A549 (cell line): ENCODE data around the gene CNTFR. TPM values are rescaled to one million over a fixed set of nuclear protein-coding genes. Genes with fewer than 3 reads are reported as not detected.

ENCODE experiments used
- ATAC-seq, 2 experiments: fragments of 200-7000 bp in 1 of 2; fragments of >200 bp in 1 of 2; cut with Nextera tagmentation in 1 of 2; cut with Tn5 transposase in 1 of 2; 3 replicates each; pipeline versions ENCODE4 v1.8.0 to v1.9.1; 2018 to 2020; ENCODE audit warnings: mild to moderate bottlenecking in 1 of 2, moderate library complexity in 1 of 2
- CTCF ChIA-PET: fragments of 300-600 bp; sonication (Branson Sonifier 250); formaldehyde crosslinking; extraction: SDS; loops from one replicate; lab custom pipeline; 2021; ENCODE audit warnings: antibody characterized with exemption, inconsistent platforms; lab: Yijun Ruan, JAX
- POLR2A ChIA-PET: fragments of 350-600 bp; formaldehyde crosslinking; extraction: SDS; loops from one replicate; lab custom pipeline; 2021; ENCODE audit warnings: antibody characterized with exemption, inconsistent platforms; lab: Yijun Ruan, JAX
- DNase-seq, 2 experiments: peaks; one replicate each; pipeline versions ENCODE4 v3.0.0 to v3.0.0-alpha.2; 2011 to 2016; ENCODE audit warnings: low read depth in 1 of 2, low spot score in 1 of 2
- FAIRE-seq: peaks from 2 replicates; lab custom pipeline; 2011; peaks lifted over from hg19 to GRCh38; lab: Jason Lieb, UNC
- H3K27ac ChIP-seq, 2 experiments: fragments of >200 bp; sonication (Bioruptor Twin); formaldehyde crosslinking; 3 replicates each; pipeline ENCODE4 v1.5.1; 2016 to 2017
- H3K4me1 ChIP-seq: fragments of >200 bp; sonication (Bioruptor Twin); formaldehyde crosslinking; 3 replicates; pipeline ENCODE4 v1.6.1; 2016
- H3K4me2 ChIP-seq: fragments of >200 bp; sonication (Bioruptor Twin); formaldehyde crosslinking; 3 replicates; pipeline ENCODE4 v1.6.1; 2016
- H3K4me3 ChIP-seq: fragments of >200 bp; sonication (Bioruptor Twin); formaldehyde crosslinking; 3 replicates; pipeline ENCODE4 v1.5.1; 2016
- H3K9me3 ChIP-seq: fragments of >200 bp; sonication (Bioruptor Twin); formaldehyde crosslinking; 3 replicates; pipeline ENCODE4 v1.6.1; 2016
- CHD2 ChIP-seq: fragments of 150-350 bp; IDR thresholded peaks from 2 replicates; pipeline ENCODE4 v1.6.1; 2014; ENCODE audit warnings: low read length; ENCODE audit not compliant: partially characterized antibody
- CHD4 ChIP-seq: fragments of 200-600 bp; sonication (generic); IDR thresholded peaks from 2 replicates; pipeline ENCODE4 v1.6.1; 2016; ENCODE audit warnings: antibody characterized with exemption, mild to moderate bottlenecking, borderline replicate concordance
- EHF ChIP-seq: fragments of 250-450 bp; sonication (Bioruptor Pico); IDR thresholded peaks from 2 replicates; pipeline ENCODE4 v1.5.0; 2020; ENCODE audit warnings: mild to moderate bottlenecking
- GATA3 ChIP-seq: IDR thresholded peaks from 2 replicates; pipeline ENCODE4 v1.6.1; 2012; ENCODE audit warnings: borderline replicate concordance
- HOXA7 ChIP-seq: fragments of 250-450 bp; sonication (Bioruptor Pico); IDR thresholded peaks from 2 replicates; pipeline ENCODE4 v1.5.0; 2020; ENCODE audit warnings: mild to moderate bottlenecking, moderate library complexity
- HOXB5 ChIP-seq: fragments of 250-450 bp; sonication (Bioruptor Pico); IDR thresholded peaks from 2 replicates; pipeline ENCODE4 v1.5.0; 2020; ENCODE audit warnings: mild to moderate bottlenecking, moderate library complexity
- JUN ChIP-seq, 2 experiments: fragments of >200 bp; sonication (Bioruptor Twin); formaldehyde crosslinking; IDR thresholded peaks; 2 replicates in 1 of 2; 3 replicates in 1 of 2; pipeline ENCODE4 v1.6.1; 2016 to 2017
- KDM5A ChIP-seq: fragments of 200-600 bp; sonication (generic); IDR thresholded peaks from 2 replicates; pipeline ENCODE4 v1.6.1; 2016; ENCODE audit warnings: antibody characterized with exemption, mild to moderate bottlenecking
- MAFK ChIP-seq: fragments of 450-650 bp; IDR thresholded peaks from 2 replicates; pipeline ENCODE4 v1.6.1; 2014; ENCODE audit not compliant: partially characterized antibody
- MAZ ChIP-seq: fragments of 150-350 bp; IDR thresholded peaks from 2 replicates; pipeline ENCODE4 v1.6.1; 2014; ENCODE audit warnings: antibody characterized with exemption, low read depth, low read length, borderline replicate concordance
- NFE2L2 ChIP-seq: fragments of 150-350 bp; conservative IDR thresholded peaks from 2 replicates; pipeline ENCODE4 v1.6.1; 2014; ENCODE audit warnings: low read length
- NR3C1 ChIP-seq: fragments of >200 bp; sonication (Bioruptor Twin); formaldehyde crosslinking; IDR thresholded peaks from 3 replicates; pipeline ENCODE4 v1.6.1; 2017
- PHF8 ChIP-seq: fragments of 200-600 bp; sonication (generic); IDR thresholded peaks from 2 replicates; pipeline ENCODE4 v1.6.1; 2016; ENCODE audit warnings: low read depth, mild to moderate bottlenecking, antibody characterized with exemption, moderate library complexity, borderline replicate concordance
- POLR2A ChIP-seq: IDR thresholded peaks from 2 replicates; pipeline ENCODE4 v1.6.1; 2012; ENCODE audit warnings: mild to moderate bottlenecking, low read length
- POLR2AphosphoS2 ChIP-seq: conservative IDR thresholded peaks from 2 replicates; pipeline ENCODE4 v1.6.1; 2012; ENCODE audit warnings: low read length, improper control_type of control experiment, inconsistent platforms
- RAD21 ChIP-seq, 2 experiments: fragments of >200 bp in 1 of 2; sonication (Bioruptor Twin) in 1 of 2; formaldehyde crosslinking in 1 of 2; IDR thresholded peaks in 1 of 2; conservative IDR thresholded peaks in 1 of 2; 2 replicates in 1 of 2; 3 replicates in 1 of 2; pipeline ENCODE4 v1.6.1; 2012 to 2018; ENCODE audit warnings: inconsistent platforms in 1 of 2
- RCOR1 ChIP-seq: fragments of 150-350 bp; IDR thresholded peaks from 2 replicates; pipeline ENCODE4 v1.6.1; 2014; ENCODE audit warnings: antibody characterized with exemption, low read length, low read depth
- SMC3 ChIP-seq: fragments of >200 bp; sonication (Bioruptor Twin); formaldehyde crosslinking; IDR thresholded peaks from 3 replicates; pipeline ENCODE4 v1.6.1; 2018; ENCODE audit warnings: inconsistent platforms
- ZC3H11A ChIP-seq: fragments of 450-650 bp; IDR thresholded peaks from 2 replicates; pipeline ENCODE4 v1.6.1; 2014; ENCODE audit warnings: antibody characterized with exemption, mild to moderate bottlenecking
- ZSCAN20 ChIP-seq: fragments of 250-450 bp; sonication (Bioruptor Pico); IDR thresholded peaks from 2 replicates; pipeline ENCODE4 v1.8.0; 2022; ENCODE audit warnings: mild to moderate bottlenecking, moderate library complexity
- WGBS: methylation state at CpG from one replicate; pipeline ENCODE4 v1.1.6; 2017; ENCODE audit errors: missing lambda C conversion rate; 5-methylcytosine and 5-hydroxymethylcytosine counted together
- polyA plus RNA-seq, 4 experiments: library from polyadenylated mRNA; depleted of rRNA in 3 of 4; stranded (reverse); fragments of >200 nt; fragmentation: RNase III in 1 of 4; extraction: RNeasy Plus Mini Kit Qiagen cat#74134 plus additional on column Dnase treatment in 1 of 4; gene quantifications; 2 replicates in 3 of 4; 3 replicates in 1 of 4; pipeline ENCODE4 v1.2.3, GENCODE V29; 2011 to 2017
- TF ChIP-seq, protein P1 (sequence below): fragments of 150-350 bp; IDR thresholded peaks from 2 replicates; pipeline ENCODE4 v1.6.1; 2014; ENCODE audit warnings: low read depth, mild to moderate bottlenecking, low read length

CNTFR gene
- polyA plus RNA-seq, 2 of the 4 experiments (the other 2 are of a cell fraction): 0.09 TPM; not detected in 1

GRCh38 chr9:34558919-34559623, 30.5 kb downstream of the CNTFR start:
- 75% methylated on average over 10 of the region's 17 CpGs for WGBS
- CTCF ChIA-PET: interaction anchor here (0.7 to 6.6 kb wide), 8 partner anchors 12 to 306 kb away, joined by 3 to 57 read pairs (median 4); no protein-coding TSS in a partner anchor

GRCh38 chr9:34558364-34558763, 31.2 kb downstream of the CNTFR start:
- Histone ChIP-seq H3K4me2 (no peak overlapping the region), H3K27ac (no peak overlapping the region), H3K9me3 (no peaks in the 10 kb centered on the region), H3K4me1 (peaks cover 11% of the 10 kb centered on the region), H3K4me3 (no peak overlapping the region)
- WGBS: 78% methylated on average over 9 of the region's 9 CpGs
- POLR2A ChIA-PET: no interaction called here
- ATAC-seq (no peak), FAIRE-seq (no peak), DNase-seq (no peak)
- CTCF ChIA-PET: interaction anchor here (0.7 to 6.6 kb wide), 7 partner anchors 11 to 305 kb away, joined by 3 to 57 read pairs (median 4); no protein-coding TSS in a partner anchor
- no peak for TF ChIP-seq SMC3
- TF ChIP-seq POLR2AphosphoS2: no peak
- no peak for TF ChIP-seq HOXB5 (CRISPR knock-in tag)
- no peak for TF ChIP-seq CHD4
- no peak for TF ChIP-seq ZSCAN20 (CRISPR knock-in tag)
- TF ChIP-seq ZC3H11A: no peak
- TF ChIP-seq MAZ: no peak
- TF ChIP-seq JUN (IDR thresholded peaks at IDR 0.05): no peak
- no peak for TF ChIP-seq POLR2A
- TF ChIP-seq PHF8: no peak

More at GRCh38 chr9:34558919-34559623, 30.5 kb downstream of the CNTFR start:
- no peaks in the 10 kb centered on the region for H3K9me3 ChIP-seq
- POLR2A ChIA-PET: no interaction called here
- FAIRE-seq: no peak
- TF ChIP-seq MAFK (no peak), CHD2 (no peak)
- TF ChIP-seq, protein P1, sequence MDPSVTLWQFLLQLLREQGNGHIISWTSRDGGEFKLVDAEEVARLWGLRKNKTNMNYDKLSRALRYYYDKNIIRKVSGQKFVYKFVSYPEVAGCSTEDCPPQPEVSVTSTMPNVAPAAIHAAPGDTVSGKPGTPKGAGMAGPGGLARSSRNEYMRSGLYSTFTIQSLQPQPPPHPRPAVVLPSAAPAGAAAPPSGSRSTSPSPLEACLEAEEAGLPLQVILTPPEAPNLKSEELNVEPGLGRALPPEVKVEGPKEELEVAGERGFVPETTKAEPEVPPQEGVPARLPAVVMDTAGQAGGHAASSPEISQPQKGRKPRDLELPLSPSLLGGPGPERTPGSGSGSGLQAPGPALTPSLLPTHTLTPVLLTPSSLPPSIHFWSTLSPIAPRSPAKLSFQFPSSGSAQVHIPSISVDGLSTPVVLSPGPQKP: no peak
- H3K4me3 ChIP-seq: no peak overlapping the region
- peaks cover 11% of the 10 kb centered on the region for H3K4me1 ChIP-seq
- no peak overlapping the region for H3K4me2 ChIP-seq
- ATAC-seq: no peak
- DNase-seq: no peak
- peak overlapping the region in 1 of 2 experiments; percentile 45; a peak in 3 of 6 replicates for H3K27ac ChIP-seq

DNA sequence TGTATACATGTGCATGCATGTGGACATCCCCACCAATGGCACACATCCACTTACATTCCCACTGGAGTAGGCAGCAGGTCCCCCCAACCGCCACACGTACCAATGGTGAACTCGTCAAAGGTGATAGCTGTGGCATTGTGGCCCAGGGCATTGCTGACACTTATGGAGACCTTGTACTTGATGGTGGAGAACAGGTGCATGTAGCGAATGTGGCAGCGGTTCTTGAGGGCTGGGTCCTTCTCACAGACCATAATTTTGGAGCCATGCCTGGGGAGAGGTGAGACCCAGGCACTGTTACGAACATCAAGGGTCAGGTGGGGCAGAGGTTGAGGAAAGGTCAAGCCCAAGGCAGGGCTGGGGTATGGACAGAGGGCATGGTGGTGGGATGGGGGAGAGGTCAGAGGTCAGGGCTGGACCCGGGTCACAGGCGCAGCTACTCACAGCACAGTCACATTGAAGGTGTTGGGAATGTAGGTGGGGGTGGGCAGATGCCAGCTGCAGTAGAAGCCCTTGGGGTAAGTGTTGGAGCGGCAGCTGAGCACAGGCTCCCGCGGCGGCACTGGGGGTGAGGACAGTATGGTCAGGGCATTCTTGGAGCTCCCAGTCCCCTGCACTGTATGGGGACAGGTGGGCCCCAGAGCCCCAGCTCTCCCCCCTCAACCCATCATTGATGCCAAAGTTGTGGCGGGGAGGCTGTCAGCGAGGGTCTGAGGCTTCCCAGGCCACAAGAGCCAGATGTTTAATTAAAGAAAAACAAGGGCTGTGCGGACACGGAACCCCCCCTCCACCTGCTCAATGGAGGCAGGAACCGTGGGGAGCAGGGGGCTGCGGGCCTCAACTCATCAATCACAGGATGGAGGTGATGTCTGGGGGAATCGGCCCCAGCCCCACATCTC, 31.9 kb downstream of the CNTFR start:
- ChIA-PET POLR2A (no interaction called here), CTCF (interaction anchor here (1.2 to 6.6 kb wide), 3 partner anchors 10 to 154 kb away, joined by 6 to 57 read pairs (median 56); no protein-coding TSS in a partner anchor)
- peaks cover 11% of the 10 kb centered on the region for H3K4me1 ChIP-seq
- no peak overlapping the region for H3K27ac ChIP-seq
- WGBS: 66% methylated on average over 19 of the region's 19 CpGs
- H3K4me3 ChIP-seq: no peak overlapping the region
- ATAC-seq: no peak
- no peak for FAIRE-seq
- DNase-seq: no peak
- H3K4me2 ChIP-seq: no peak overlapping the region
- no peak for TF ChIP-seq NFE2L2
- no peak for TF ChIP-seq MAZ
- TF ChIP-seq RAD21 (conservative IDR thresholded peaks at IDR 0.05 in 1 of 2, IDR thresholded peaks at IDR 0.05 in 1 of 2): no peak
- TF ChIP-seq MAFK: no peak
- no peak for TF ChIP-seq NR3C1
- TF ChIP-seq EHF: no peak
- TF ChIP-seq KDM5A: no peak
- no peak for TF ChIP-seq RCOR1
- no peak for TF ChIP-seq HOXB5 (CRISPR knock-in tag)
- no peak for TF ChIP-seq GATA3
- TF ChIP-seq HOXA7: no peak
- no peaks in the 10 kb centered on the region for H3K9me3 ChIP-seq
